ENCODE measurements around the gene CCRL2. TPM values are rescaled to one million over a fixed set of nuclear protein-coding genes. Genes with fewer than 3 reads are reported as not detected.

Gene CCRL2
- total and polyA plus RNA-seq, 9 of the 15 experiments (the other 6 are each of a cell fraction or from before 2014, with no cell fraction given) = 3.4 to 5.7 (median 4.0) TPM

GRCh38 chr3:46386205-46386604 lies 20.9 kb upstream of the CCRL2 start (continued):
- TF ChIP-seq SFPQ (IDR thresholded peaks at IDR 0.05; ENCODE audit: low read depth, low read length) (no peak), ZBTB34 (CRISPR knock-in tag; IDR thresholded peaks at IDR 0.05) (no peak), BCL6 (CRISPR knock-in tag; IDR thresholded peaks at IDR 0.05) (no peak), GTF2B (IDR thresholded peaks at IDR 0.05; ENCODE audit: extremely low read depth, insufficient read length) (no peak), PHB2 (IDR thresholded peaks at IDR 0.05; ENCODE audit: low read depth) (no peak), POLR2AphosphoS5 (IDR thresholded peaks at IDR 0.05; ENCODE audit: control insufficient read depth, insufficient read depth, low read depth, low read length) (no peak), UBTF (IDR thresholded peaks at IDR 0.05; ENCODE audit: borderline replicate concordance in 1 of 2, low read depth in 2 of 2, low read length in 2 of 2) (no peak), LARP7 (IDR thresholded peaks at IDR 0.05) (no peak), ZNF134 (CRISPR knock-in tag; conservative IDR thresholded peaks at IDR 0.05) (no peak), SMARCC2 (IDR thresholded peaks at IDR 0.05; ENCODE audit: low read depth) (peak; percentile 41; the same call in 1 of the 2 replicates), ZNF592 (IDR thresholded peaks at IDR 0.05) (no peak), OTX1 (CRISPR knock-in tag; IDR thresholded peaks at IDR 0.05) (no peak), ZNF41 (CRISPR knock-in tag; conservative IDR thresholded peaks at IDR 0.05) (no peak), SPI1 (IDR thresholded peaks at IDR 0.05; ENCODE audit: borderline replicate concordance, low read depth, low read length) (peak; percentile 45; the same call in 1 of the 2 replicates), NFYB (IDR thresholded peaks at IDR 0.05; ENCODE audit: extremely low read depth, insufficient read length) (no peak), ZBTB33 (CRISPR knock-in tag; IDR thresholded peaks at IDR 0.05) (no peak)
